HG02973 (cell line): ENCODE results near the gene MRPL10.

Experiments
- ATAC-seq: cut with Tn5 transposase; IDR thresholded peaks from one replicate; pipeline ENCODE4 v1.9.1; 2021; ENCODE audit warnings: moderate library complexity; ENCODE audit not compliant: unreplicated experiment

The MRPL10 gene

DNA sequence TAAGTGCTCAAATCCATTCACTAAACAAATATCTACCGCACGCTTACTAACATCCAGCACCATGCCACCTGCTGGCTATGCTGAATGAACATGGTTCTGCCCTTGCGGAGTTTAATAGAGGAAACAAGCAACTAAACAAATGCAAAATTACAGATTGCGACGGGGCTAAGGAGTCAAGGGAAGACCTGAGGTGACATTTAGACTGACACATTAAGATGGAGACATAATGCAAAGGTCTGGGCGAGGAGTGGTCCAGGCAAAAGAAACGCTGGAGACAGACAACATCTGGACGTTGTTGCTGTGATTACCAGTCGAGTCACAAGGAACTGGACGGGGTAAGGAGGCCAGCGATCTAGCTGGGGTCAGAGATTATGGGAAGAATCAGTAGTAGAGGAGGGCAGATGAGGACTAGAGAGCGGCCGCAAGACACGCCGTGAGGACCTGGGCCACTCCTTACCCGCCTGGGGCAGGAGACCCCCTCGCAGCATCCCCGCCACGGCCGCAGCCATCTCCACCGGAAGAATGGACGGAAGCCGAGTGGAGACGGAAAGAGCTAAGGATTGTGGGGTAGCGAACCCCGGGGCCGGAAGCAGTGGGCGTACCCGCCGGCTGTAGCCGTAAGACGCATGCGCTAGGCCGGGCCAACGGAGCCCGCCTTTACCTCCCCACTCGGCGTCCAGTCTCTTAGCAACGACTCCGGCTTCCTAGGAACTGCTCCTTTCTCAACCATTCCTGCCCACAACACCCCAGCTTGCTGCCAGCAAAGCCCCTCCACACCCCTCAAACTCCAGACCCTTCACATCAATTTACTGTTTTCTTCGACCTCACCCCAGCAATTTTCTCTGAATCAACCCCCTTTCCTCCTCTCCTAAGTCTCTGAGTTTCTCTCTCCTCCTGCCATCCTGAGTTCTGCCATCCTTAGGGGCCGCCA lies at the start of gene MRPL10, which contains the start of gene LRRC46:
TSS of gene MRPL10 (minus strand) at position 539 of the 931 bp plus-strand sequence. CDS start at position 509, 30 bp downstream.
TSS of gene LRRC46 (plus strand) at position 668 of the 931 bp plus-strand sequence. CDS start 320 bp downstream, outside the sequence.
- peak; percentile 68 for ATAC-seq

DNA sequence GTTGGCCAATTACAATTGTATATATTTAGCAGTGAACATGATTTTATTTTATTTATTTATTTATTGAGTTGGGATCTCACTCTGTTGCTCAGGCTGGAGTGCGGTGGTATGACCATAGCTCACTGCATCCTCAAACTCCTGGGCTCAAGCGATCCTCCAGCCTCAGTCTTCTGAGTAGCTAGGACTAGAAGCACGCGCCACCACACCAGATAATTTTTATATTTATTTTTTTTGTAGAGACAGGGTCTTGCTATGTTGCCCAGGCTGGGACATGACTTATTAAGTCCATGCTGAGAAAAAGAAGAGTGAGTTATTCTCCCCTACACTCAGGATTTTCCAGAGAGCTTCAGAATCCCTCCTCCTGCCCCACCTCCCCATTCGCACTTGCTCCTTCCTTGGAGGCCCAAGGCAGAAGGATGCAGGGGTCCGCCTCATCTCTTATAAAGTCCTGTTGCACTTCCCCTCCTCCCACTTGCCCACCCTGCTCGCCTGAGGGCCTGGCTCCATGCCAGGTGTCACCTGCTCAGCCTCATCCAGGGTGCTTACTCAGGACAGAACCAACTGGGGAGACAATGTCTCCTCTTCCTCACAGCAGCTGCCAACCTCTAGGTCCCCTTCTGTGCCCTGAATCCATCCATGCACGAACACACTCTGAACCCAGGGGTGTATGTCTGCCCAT lies 48.6 kb upstream of the MRPL10 start:
- no peak for ATAC-seq

DNA sequence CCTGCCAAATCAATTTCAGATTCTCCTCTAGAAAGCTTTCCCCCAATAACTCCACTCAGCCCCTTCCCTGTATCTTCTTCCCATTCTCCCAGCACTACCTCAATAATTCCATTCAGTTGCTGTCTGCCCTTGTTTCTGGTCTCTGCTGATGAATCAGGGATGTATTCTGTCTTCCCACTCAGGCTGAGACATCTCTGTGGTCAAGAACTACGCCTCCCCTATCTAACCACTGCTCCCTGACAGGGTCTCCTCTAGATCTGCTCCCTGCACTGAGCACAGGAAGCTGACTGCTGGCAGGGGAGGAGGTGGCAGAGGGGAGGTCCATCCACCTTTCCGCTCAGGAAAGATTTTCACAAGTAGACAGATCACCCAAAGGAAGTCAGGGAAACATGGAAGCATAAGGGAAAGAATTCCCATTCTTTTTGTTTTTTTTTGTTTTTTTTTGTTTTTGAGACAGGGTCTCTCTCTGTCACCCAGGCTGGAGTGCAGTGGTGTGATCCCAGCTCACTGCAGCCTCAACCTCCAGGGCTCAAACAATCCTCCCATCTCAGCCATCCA lies 47.8 kb upstream of the MRPL10 start:
- ATAC-seq = no peak

DNA sequence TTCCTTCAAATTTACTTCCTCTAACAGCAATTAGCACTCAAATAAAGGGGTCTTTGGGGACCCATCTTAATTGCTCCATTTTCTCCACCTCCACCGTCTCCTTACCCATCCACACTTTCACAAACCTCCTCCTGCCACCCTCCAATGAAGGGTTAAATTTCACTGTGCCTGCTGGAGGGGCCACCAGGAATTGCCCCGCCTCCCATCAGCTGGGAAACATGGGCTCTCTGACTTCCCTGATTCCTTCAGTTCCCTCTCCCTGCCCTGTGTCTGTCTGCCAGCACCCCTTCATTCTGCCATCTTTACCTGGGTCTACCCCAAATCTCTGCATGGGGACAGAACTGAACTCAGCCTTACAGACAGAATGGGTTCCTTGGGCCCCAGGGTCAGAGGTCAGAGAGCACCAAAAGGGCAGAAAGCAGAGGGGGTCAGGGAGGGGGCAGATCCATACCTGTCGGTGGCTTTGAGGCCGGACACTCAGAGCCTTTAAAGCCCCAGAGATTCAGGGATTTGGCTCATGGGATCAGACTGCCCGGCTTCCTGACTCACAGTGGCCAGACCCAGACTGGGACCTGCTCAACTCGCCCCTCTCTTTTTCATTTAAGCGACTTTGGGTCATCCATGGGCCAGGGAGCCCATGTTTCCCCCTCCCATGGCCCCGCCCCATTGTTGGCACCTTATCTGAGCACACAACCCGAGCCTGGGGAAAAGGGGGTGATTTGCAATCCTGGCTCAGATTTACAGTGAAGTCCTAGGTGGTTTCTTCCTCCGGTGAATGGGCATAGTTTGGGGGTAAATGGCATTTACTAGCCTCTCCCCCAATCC lies 47.1 kb upstream of the MRPL10 start:
- ATAC-seq = no peak

DNA sequence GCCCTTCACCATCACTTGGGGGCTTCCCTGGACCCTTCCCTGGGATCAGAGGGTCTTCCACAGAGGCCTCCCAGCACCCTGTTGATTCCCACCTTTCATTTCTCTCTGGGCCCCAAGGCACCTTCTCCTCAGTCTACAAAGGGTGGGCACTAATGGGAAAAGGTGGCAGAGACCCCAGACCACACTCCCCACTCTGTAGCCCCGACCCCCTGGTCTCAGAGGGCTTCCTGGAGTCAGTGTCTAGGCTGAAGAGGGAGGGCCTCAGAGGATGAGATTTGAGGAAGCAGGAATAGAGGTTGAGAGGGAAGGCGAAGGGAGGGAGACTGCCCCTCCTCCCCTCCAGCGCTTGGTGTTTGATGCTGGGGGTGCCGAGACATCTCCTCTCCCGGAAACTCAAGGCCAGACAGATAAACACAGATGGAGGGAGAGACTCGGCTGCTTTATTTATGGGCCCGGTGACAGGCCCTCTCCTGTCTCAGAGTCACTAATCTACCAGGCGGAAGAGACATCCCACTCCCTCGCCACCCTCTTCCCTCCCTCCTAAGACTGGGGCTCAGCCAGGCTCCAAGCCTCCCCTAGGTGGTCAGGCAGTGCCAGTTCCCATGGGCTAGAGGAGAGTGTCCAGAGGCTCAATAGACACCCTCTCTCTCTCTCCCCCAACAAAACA lies 46.2 kb upstream of the MRPL10 start:
- ATAC-seq = no peak

DNA sequence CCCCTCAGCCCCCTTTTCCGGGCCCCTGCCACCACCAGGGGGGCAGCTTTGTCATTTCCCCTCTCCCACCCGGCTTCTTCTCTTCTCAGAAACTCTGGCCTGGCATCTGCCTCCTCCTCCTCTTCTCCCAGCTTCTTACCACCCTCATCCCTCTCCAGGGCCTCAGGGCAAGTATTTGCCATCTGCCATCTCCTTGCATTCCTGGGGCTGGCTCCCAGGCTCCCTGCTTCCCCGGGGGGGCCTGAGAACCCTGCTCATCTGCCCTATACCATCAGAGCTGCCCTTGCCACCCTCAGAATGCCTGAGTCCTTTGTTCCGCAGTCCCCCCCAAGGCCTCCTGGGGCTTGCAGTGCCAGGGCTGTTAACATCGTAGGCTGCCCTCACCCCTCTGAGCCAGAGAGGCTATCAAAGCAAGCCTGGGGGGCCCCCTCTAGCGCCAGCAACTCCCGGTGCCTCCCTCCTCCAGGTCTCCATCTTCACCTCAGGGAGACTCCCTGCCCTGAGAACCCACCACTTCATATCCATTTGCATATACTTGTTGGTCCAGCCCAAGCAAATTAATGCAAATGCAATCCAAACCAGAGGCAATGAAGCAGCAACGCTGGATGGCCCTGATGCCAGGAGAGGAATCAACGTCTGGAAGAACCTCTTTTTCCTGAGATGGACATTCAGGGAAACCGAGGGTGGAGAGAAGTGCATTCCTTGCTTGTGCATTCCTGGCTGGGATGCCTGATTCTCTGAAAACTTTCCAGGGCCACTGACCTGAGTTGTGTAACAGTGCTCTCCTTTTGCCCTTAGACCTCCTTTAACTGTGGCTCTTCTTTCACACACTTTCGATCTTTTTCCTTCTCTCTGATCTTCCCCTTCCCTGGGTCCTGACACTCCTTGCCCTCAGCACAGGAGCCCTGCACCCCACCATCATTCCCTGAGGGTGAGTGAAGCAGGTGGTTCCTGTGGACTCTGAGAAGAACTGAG lies 44.0 kb upstream of the MRPL10 start:
- no peak for ATAC-seq

DNA sequence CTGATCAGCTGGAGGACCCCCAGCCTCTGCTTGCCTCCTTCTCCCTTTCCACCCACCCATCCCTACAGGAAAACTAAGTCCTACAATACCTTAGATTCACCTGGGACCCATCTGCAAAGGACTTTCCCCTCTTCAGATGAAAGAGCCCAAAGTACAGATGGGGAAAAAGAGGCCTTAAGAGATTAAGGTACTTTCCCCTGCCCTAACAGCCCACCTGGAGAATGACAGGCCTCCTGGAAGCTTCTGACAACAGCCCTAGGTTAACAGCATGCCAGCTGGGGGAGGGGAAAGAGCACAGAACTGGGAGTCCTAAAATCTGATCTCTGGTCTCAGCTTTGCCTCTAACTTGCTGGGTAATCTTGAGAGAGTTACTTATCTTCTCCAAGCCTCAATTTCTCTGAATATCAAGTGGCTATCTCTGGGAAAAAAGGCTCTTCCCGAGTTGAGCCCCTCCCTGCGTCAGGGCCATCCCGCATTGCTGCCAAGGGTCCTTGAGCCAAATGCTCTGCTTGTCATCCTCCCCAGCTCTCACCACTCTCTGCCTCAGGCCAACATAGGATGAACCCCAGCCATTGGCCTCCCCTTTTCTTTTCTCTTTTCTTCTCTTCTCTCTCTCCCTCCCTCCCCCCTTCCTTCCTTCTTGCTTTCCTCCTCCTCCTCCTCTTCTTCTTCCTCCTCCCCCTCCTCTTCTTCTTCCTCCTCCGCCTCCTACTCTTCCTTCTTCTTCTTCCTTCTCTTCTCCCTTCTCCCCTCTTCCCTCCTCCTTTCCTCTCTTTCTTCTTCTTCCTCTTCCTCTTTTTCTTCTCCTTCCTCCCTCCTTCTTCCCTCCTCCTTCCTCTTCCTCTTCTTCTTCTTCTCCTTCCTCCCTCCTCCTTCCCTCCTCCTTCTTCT lies 42.1 kb upstream of the MRPL10 start:
- no peak for ATAC-seq

DNA sequence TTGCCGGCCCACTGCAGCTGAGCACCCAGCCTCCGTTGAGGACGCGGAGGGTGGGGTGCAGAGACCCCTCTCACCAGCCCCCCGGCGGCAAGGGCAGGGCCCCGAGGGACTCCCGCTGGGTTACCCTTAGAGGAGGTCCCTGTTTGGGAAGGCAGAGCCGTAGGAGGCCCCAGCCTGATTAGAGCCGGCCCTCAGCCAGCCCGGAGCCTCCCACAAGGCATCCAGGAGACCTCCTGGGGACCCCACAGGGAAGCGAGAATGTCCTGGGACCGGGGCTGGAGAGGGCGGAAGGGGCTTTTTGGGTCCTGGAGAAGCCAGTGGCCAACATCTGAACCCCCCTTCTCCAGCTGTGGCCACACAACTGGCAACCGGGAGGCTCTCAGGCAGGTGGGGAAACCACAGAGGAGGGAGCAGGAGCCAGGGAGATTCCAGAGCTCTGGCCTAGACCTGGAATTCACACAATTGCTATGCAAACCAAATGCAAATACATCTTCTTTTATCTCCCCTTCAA lies 41.4 kb upstream of the MRPL10 start:
- no peak for ATAC-seq

DNA sequence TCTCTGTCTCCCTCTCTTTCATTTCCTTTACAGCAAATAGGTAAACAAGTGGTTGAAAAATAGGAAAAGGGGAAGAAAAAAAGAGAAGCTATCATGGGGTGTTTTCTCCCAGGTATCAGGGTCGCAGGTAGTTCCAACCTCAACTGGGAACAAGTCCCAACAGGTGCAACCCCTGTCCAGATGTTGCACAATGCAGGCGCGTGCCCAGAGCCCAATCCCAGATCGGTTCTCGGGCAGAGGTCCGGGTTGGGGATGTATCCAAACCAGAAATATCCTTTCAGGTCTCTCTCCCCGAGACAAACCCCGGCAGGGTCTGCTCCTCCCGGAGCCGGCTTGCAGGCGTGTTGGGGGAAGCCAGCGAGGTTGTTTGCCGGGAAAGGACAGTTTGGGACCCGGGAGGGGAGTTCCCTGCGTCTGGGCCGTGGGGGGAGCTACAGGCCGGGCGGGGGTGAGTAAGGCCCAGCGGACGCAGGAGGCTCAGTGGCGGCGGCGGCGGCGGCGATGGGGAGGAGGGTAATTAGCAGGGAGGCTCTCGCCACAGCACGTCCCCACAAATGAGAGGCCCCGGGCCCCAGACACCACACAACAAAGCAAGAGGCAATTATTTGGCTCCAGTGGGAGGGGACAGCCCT lies 40.8 kb upstream of the MRPL10 start:
- ATAC-seq = no peak

DNA sequence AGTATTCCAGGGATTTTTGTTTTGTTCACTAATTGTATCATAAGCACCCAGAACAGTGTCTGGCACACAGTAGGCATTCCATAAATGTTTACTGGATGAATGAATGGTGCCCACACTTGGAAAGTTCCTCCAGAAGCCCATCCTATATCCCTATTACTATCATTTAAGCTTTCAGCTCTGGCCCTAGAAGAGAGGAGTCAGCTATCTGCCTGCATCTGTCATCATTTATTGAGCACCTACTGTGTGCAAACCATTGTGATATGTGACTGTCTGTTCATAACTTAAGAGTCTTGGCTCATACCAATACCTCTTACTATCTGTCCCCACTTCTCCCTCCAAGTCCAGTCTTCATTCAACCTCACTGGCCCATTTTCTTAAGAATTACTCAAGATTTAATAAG lies 39.7 kb upstream of the MRPL10 start:
- no peak for ATAC-seq

DNA sequence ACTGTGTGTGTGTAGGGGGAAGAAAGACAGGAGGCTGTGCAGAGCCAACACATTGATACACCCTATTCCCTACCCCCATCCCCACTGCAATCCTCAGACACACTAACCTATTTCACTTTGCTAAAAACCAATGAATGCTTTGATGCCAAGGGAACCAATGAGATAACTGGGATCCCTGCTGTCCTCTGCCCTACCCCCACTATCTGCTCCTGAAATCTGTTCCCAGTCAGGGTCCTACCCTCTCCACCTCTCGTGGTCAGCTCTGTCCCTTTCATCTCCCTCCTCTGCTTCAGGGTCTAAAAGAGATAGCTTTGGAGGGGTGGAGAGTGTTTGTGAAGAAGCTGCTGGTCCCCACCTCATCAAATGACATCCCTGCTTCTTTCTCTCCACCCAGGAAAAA lies 38.7 kb upstream of the MRPL10 start:
- no peak for ATAC-seq

DNA sequence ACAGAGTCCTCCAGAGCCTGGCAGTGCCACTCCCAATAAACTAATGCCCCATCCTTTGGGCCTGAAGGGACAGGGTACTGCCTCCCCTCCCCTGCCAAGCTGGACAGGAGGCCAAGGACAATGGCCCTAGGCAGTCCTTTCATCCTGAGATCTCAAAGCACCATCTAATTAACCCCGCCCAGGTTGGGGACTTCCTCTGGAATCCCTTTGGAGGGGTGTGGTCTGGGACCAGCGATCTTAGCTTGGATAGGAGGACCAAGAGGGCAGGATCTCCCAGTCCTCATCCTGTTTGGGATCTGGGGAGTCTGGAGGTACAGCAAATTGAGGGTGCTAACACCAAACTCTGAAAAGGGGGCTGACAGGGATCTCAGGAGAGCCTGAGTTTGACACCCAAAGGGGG lies 37.8 kb upstream of the MRPL10 start:
- no peak for ATAC-seq

DNA sequence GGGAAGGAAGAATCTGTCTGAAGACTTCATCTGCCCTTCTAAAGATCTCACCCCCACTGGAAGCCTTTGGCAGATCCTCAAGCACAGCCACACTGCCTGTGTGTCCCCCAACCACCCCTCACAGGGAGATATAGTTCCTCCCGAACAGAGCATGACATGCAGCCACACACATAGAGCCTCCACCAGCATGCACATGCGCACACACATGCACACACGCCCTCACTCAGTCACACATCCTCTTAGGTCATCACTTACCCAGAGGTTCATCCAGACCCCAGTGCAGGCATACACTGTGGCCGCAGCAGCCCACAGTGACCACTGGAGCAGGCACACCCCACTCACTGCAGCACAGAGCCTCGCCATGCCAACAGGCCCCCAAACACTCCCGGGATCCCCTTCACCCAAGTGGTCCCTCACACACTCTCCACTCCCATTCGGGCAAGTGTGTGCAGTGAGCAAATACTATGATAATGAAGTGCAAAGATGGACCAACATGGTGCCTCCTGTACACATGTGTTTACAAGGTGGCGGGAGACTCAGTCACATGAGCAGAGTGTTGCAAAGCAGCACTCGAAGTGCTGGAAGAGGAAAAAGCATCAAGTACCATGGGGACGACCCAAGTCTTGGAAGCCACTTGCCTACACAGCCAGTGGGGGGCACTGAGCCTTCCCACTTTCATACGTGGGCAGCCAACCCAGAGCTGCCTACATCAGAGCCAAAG lies 36.6 kb upstream of the MRPL10 start:
- ATAC-seq = no peak

DNA sequence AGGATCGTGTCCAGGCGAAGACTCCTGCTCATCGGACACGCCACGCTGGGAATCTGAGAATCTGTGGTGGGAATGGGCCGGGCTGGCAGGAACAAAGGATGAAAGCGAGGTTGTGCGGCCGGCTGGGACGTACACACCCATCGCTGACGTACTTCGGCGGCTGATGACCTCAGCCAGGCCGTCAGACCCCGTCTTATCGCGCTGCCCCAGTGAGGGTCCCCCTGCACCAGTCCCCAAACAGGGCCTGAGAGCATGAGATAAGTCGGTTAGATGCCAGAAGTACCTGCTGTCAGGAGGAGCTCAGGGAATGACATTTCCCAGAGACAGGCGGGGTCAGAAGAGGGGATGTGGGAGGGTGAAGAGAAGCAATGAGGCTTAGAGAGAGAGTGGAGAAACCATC lies 35.6 kb upstream of the MRPL10 start:
- ATAC-seq = no peak

DNA sequence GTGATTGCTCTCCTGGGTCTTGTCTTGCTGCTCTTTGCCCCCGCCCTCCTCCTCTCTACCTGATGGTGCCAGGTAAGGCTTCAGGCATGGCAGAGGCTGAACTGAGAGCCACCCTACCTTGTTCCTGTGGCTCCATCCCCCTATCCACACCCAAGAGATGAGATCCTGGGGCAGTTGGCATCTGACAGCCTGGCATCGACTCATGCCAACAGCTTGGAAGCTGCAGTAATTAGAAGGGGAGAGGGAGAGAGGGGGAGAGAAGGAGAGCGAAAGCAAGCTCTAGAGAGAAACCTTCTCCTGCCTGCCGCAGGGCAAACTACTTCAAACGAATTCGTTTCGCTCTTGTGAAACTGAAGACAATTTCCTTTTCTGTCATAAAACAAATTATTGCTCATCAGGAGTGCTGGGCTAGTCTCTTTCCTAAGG lies 33.5 kb upstream of the MRPL10 start:
- no peak for ATAC-seq

DNA sequence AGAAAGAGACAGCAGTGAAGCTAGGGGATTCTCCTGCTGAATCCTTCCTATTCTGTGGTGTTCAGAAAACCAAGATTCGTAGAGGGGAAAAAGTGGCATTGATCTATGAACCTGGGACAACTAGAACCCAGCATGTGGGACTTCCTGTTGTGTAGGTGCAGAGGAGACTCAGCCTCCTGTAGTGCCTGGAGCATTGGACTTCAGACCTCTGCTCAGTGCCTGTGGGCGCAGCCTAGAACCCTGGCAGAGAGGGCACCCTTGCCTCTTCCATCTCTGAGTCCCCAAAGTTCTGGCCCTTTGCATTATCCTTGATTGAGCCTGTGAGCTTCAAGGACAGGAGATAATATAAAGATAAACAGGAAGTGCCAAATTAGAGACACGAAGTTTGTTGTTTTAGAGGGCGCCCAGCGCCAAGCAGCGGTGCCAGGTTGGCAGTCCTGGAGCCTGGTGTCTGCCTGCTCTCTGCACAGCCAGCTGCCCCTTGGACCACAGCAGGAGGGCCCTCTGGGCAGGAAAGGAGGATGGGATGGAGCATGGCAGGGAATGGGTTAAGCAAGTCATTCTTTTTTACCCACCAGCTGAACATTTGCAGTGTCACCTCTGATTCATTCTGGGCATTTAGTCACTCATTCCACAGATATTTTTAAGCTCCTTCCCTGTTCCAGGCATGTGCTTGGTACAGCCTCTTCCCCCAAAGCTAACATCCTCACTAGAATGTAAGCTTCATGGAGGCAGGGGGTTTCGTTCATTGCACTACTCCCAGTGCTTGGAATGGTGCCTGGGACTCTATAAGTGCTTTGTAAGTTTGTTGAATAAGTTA lies 31.5 kb upstream of the MRPL10 start:
- no peak for ATAC-seq
